DMS153 (cell line): ENCODE results near the gene RBFOX1.
"Not testable (repeated sequence)": the region's sequence is repeated elsewhere in the genome, so short reads cannot be mapped to it uniquely, and the experiment has no call there.

ENCODE experiments used
- DNase-seq: peaks from one replicate; lab custom pipeline; 2025; lab: John Stamatoyannopoulos, UW

RBFOX1 gene

DNA sequence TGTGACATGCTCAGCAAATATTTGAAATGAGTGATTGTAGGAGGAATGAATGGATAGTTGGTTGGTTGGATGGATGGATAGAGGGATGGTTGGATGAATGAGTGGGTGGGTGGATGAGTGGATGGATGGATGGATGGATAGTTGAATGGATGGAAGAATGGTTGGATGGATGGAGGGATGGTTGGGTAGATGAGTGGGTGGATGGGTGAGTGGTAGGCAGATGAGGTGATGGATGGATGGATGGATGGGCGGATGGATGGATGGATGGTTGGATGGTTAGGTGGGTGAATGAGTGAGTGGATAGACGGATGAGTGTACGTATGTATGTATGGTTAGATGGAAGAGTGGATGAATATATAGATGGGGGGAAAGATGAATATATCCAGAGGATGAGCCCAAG lies 137.7 kb downstream of the RBFOX1 start:
- DNase-seq = no peak

DNA sequence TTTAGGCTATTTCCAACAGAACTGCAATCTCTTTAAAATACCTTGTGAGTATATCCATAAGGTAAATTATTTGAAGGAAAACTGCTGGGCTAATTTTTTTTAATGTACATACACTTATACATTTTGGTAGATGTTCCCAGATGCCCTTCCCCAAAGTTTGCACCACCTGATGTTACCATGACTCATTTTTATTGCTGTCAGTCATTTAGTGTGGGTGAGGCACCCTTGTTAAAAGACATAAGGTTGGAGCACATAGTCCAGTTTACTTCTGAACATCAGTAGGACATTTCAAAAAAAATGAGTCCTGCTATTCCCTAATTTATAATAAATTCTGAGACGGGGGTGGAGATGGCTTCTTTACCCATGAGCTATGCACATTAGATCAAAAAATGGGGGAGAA lies 138.6 kb downstream of the RBFOX1 start:
- no peak for DNase-seq

DNA sequence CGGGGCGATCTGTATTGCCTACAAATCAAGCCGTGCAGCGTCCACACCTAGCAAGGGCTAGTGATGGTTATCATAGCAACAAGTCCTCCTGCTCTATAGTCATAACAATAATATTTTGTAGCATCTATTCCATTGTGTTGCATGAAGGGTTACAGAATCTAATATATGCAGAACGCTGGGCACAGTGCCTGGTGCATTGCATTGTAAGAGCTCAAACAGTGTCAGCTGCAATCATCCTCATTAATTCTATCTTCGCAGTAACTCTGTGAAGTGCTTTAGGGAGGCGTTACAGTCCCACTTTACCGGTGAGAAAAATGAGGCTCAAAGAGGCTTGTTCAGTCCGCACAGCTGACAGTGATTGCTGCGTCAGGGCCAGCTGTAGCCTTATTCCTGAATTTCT lies 149.4 kb downstream of the RBFOX1 start:
- DNase-seq = no peak

DNA sequence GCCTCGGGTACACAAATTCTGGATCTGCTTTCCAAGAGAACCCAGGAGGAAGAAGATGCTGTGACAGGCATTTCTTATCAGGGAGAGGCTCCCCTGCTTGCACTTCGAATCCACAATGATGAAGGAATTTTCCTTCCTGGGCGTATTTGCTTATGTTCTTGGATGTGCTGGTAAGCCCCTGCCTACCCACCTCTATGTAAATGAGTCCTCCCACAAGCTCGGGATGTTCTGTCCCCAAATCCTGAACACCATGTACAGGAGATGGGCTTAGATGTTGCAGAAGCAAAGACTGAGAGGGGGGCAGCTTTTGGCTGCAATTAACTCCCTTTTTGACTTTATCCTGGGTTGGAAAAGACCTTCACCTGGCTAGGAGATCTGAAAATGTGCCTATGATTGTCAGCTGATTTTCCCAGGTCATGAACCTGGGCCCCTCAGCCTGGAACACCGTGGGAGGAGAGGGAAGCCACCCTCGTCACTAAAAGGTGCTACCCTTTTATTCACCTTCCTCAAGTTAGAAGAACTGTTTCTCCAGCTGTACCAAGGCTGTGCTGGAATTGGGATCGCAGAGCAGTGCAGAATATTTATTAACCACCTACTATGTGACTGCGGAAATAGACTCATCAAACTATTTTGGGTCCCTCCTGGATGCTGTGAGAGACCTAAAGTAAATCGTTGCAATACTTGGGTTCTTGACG lies 150.1 kb downstream of the RBFOX1 start:
- no peak for DNase-seq

DNA sequence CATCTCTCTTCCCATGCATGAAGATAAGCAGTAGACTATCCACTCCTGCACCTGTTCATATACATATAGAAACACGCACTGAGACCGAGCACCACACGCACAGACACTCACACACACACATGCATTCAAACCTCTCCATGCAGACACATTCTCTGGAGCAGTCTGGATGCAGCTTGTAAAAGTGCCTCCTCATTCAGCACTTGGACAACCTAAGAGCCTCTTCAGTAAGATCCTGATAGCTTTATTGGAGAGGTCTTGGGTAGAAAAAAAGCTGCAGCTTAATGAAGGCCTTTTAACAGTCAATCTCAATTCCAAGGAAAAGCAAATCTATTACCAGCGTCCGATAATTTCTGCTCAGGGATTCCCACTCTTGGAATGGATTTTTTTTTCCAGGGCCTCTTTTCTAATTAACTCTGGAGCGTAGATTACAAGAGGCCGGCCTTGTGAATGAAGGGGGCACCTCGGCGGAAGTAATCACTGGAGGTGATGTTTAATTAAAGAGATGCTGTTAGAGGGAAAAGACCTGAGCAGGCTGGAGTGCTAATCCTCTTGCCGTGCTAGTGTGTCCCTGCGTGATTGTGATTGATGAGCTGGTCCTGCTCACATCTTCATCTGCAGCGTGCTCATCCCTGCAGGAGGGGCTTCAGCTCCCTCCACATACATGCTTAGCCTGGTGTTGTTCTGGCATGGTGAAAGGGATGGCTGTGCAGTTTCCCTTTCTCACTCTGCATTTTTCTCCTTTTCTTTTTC lies 155.1 kb downstream of the RBFOX1 start:
- DNase-seq = no peak

DNA sequence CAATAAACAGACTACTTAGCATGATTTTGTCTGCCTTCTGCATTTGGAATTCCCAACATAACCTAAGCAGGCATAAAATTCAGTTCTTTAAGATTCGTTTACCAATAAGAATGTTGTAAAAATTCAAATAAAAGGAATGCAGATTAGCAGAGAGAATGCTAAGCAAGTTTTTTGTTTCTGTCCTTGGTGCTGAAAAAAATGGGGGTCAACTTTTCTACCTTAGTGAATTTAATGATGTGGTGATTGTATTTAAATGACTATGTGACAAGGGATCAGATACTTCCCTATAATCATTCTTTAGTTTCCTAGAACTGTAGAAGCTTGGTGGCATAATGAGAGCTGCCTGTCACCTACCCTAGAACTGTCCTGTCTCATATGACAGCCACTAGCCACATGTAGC lies 159.5 kb downstream of the RBFOX1 start:
- DNase-seq = no peak

DNA sequence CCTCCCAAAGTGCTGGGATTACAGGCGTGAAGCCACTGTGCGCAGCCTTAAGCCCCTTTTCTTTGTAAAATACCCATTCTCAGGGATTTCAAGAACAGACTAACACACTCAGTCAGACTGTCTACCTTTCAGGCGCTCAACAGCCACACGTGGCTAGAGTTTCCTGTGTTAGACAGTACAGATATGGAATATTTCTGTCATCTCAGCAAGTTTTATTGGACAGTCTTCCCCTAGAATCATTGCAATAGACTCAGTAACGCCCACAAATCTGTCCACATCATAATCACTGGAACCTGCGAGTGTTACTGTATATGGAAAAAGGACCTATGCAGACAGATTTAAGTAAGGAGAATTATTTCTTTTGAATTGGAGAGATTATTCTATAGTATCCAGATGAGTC lies 160.5 kb downstream of the RBFOX1 start:
- no peak for DNase-seq

DNA sequence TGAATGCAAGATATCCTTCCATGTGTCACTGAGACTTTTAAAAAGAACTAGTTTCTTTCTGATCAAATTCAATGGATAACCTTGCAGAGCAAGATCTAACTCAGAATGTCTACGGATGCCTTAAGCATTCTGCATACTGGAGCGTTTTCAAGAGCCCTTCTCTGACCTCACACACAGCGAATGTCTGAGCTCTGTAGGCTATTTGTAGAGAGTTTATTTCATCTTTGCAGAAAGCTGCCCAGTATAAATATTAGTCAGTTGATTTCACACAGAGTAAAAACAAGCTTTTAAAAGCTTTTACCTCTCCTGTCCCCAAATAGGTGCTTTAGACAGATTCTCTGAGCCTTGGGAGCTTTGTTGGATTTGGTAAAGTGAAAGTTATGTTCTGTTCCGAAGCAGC lies 165.0 kb downstream of the RBFOX1 start:
- DNase-seq = no peak

DNA sequence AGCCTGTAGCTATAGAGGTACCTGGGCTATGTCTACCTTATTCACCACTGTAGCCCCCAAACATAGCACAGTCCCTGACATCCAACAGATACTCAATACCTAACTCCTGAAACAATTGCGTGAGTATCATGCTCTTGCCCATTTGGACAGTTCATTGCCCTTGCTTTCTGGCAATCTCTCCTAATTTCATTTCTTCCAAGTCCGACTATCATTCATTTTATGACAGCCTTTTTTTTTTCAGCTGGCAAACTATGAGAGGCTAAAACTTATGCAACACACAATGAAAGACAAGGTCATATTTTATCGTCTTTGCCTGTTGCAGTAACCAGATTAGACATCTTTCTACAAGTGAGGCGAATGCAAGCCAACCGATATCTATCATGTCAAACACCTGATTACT lies 169.2 kb downstream of the RBFOX1 start:
- no peak for DNase-seq

DNA sequence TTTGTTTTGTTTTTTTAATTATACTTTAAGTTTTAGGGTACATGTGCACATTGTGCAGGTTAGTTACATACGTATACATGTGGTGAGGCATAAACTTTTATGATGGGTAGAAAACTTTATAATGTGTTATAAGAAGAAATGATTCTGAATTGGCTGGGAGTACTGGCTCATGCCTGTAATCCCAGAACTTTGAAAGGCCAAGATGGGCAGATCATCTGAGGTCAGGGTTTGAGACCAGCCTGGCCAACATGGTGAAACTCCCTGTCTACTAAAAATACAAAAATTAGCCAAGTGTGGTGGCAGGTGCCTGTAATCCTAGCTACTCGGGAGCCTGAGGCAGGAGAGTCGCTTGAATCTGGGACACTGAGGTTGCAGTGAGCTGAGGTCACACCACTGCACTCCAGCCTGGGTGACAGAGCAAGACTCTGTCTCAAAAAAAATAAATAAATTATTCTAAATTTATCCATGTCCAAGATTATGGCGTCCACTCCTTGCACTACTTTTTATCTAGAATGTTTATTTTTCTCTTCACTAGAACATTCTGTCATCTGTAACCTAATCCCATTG lies 170.0 kb downstream of the RBFOX1 start:
- DNase-seq = not testable (repeated sequence)

DNA sequence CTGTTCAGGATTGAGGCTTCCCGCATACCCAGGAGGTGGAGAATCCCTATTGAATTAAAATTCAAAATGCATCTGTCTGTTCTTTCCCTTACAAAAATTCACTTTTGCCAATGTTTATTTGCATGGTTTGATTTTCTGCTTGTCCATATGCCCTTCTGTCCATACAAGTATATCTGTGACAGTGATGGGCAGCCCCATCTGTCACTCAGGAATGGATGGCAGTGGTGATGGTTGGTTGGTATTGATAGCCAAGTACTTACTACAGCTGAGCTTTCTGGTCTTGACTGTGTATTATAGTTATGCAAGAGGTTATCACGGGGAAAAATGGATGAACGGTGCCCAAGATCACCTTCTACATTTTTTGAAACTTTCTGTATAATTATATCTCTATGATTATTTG lies 171.0 kb downstream of the RBFOX1 start:
- no peak for DNase-seq

DNA sequence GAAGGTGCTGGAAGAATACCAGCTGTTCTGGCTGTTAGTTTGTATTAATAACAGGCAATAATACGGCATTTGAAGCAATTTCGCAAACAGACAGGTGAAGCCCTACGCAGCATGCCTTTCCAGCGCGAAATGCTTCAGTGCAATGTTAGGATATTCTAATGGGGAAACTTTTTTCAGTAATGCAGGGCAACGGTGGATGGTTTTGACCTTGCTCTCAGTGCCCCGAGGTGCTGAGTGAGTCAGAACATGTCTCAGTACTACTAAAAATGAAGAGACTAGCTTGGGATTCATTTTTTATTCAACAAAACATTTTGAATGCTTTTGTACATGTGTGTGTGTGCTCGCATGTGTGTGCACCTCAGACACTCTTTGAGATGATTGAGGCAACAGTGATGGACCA lies 172.2 kb downstream of the RBFOX1 start:
- DNase-seq = no peak

DNA sequence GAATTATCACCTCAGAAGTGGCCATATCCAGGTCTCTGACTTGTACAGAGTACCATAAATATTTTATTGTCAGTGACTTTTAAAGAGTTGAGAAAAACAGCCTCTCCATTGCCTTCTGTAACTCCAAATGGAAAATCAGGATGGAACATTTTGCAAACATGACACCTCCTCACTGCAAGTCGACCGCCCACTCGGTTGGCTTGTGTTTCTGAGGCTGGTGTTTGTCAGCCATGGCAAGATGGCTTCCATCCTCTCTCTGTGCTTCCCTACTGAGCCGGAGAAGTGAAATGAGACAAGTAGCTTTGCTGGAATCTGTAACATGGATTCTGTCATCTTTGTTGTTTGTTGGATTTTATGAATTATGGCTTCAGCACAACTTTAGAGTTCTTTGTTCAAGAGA lies 172.8 kb downstream of the RBFOX1 start:
- no peak for DNase-seq

DNA sequence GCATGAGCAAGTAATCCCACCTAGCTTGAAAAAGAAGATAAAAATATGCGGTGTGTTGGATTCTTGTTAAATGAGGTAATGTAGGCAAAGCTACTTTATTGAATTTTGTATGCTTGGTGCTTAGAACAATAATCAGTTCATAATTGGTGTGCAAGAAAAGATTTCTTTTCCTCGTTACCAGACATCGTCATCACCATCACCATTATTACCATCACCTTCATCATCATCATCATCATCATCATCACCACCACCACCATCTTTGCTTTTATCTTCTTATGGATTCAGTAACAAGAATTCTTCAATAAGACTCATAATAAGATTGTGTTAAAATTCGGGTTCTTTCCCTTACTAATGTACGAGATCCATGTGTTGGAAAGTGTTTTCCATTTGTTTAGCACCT lies 173.7 kb downstream of the RBFOX1 start:
- no peak for DNase-seq

DNA sequence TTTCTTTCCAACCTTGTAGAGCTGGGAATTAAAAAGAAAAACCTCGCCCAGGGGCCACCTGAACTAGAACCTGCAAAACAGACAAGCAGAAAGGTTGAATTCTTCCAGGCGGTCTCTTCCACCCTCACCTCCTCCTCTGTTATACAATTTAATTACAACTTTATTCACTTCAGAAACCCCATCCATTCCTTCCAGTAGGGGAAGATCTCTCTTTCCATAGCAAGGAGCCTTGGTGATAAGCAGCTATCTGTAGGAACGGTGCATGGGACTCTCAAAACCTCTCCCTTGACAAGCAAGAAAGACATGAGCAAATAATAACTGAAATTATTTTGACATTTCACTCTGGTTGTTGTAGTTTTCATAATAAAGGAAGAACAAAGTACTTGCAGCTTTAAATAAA lies 176.0 kb downstream of the RBFOX1 start:
- DNase-seq = no peak

DNA sequence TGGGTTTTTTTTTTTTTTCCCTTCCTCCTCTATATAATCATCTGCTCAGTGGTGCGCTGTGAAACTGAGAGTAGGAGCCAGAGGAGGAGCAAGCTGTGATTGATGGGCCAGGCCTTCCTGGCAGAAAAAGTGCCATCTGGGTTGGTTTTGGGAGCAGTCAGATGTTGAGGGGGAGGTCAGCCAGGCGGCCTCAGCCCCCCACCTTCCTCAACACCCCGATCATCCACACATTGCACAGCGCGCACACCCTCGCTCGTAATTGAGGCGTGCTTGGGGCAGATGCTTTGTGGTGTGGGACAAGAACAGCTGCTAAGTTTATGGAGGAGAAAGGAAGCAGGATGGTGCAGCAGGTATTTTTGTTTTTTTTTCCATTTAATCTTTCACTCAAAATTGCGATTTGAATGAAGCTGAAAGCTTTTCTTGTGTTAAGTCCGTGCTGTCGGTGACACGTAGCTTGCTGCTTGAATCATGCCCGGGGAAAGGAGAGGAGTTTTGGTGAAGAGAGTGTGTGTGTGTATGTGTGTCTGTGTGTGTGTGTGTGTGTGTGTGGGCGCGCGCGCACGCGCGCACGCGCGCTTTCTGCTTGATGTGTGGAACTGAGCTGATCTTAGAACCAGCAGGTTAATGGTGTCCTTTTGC lies 177.4 kb downstream of the RBFOX1 start:
- no peak for DNase-seq

DNA sequence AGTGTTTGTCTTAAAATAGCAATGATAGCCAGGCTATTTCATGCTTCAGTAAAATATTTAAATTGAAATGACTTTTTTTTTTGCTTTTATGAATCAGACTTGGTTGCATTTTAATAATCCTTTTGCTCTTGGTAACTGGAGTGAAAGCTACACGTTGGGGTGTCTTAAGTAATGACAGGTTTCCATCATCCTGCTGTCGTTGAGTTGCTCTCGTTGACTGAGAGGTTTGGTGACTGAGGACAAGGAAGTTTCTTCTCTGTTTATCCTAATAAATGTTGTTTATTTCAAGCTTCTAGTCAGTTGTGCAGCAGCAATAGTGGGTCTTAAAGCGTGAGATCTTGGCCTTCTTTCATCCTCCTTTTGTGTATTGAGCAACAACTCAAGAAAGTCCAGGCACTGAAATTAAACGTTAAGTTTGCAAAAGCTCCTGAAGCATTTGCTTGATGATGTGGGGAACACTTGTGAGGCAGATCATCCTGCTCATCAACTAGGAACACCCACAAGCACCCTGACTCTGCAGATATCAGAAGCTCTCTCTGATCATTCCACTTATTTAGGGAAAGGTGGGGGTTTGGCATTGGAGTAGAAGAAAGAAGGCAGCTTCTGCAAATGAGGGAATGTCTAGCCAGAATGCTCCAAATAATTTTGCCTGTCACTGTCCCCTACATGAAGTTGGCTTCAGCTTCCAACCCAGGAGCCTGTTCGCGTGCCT lies 179.1 kb downstream of the RBFOX1 start:
- DNase-seq = no peak

DNA sequence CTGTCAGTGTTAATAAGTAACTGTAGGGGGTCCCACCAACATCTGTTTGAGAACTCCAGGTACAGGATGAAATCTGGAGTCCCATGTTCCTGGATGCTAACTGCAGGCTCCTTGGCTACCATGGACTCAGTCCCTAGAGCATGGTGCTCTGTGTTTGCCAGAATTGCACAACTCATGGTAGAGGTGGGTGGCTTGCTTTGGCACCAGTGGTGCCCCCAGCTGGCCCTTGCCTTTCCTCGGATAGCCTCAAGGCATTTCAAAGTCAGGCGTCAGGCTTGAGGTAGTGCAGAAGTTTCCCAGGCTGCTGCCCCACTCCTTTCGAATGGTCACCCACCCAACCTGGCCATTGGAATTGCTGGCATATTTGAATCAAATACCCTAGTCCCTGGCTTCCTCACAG lies 179.9 kb downstream of the RBFOX1 start:
- no peak for DNase-seq

DNA sequence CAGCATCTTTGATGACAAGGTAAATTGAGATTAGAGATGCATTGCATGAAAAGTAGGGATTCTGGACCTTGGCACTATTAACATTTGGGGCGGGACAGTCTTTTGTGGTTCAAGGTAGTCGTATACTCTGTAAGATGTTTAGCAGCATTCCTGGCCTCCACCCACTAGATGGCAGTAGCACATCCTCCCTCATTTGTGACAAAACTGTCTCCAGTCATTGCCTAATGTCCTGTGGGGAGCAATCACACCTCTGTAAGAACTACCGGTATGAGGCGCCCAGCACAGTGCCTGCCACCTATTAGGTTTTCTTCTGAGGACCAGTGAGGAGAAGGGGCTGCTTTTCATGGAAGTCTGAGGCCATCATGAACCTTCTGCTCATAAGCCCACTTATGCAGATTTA lies 180.8 kb downstream of the RBFOX1 start:
- DNase-seq = no peak

DNA sequence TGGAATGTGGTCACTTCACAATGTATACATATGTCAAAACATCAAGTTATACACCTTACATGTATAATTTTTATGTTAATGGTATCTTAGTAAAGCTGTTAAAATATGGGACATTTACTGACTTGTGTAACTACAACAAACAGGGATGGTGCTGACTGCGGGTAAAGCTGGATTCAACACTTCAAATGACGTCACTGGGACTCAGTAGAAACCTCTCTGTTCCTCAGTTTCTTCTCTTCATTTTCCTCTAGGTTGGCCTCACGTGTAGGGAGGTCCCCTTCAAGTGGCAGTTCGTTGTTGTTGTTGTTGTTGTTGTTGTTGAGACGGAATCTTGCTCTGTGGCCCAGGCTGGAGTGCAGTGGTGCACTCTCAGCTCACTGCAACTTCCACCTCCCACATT lies 182.9 kb downstream of the RBFOX1 start:
- no peak for DNase-seq

DNA sequence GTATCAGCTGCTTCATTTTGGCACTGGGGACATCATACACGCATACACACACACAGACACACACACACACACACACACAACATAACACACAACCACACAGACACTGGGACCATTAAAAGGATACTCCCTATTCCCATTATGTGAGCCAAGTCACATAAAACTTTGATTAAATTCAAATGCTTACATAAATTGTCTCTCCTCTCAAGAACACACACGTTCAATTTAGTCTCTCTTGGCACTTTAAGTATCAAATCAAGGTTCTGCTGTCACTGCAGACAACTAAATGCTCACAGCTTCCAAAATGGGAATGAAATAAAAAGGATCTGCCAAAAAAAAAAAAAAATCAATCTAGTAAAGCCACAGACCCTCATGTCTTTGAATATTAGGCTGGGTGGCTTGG lies 184.9 kb downstream of the RBFOX1 start:
- DNase-seq = no peak

DNA sequence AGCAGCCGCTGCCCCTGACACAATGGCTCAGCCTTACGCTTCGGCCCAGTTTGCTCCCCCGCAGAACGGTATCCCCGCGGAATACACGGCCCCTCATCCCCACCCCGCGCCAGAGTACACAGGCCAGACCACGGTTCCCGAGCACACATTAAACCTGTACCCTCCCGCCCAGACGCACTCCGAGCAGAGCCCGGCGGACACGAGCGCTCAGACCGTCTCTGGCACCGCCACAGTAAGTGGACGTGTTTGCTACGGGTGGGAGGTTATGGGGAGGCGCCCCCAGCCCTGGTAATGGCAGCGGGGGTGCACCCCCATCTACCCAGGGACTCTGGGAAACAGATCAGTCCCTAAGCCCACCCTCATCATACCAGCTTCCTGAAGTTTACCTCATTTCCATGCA lies 185.5 kb downstream of the RBFOX1 start:
- DNase-seq = no peak
